CD4-positive, alpha-beta T cell treated with Interleukin-4 for 1 hour (primary cell): Measurements from ENCODE around the gene RTN4RL2.

Source experiments
- DNase-seq, 2 donors: peaks; one replicate each; pipeline ENCODE4 v3.0.0-alpha.2; 2020 to 2022

RTN4RL2 gene

GRCh38 chr11:57481915-57482781 is 21.8 kb downstream of the RTN4RL2 start:
- no peak for DNase-seq

- peak; percentile 50 to 58 for DNase-seq
Observed at GRCh38 chr11:57482782-57483561, 22.6 kb downstream of the RTN4RL2 start.

DNA sequence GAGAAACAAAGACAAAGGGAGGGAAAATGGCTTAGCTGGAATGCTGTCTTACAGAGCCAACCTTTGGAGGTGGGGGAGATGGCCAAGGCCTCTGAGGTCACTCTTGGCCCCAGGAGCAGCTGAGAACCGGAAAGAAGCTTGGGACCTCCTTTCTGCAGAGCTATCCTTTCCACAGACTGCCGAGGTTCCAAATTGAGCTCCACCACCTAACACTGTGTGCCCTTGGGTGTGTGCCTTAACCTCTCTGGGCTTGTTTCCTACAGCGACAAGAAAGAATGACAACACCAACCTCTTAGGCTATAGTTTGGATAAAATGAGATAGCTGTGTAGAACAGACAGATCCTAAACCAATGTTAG is 23.2 kb downstream of the RTN4RL2 start:
- DNase-seq: no peak

GRCh38 chr11:57484141-57484710 is 23.9 kb downstream of the RTN4RL2 start:
- DNase-seq: peak in 1 of 2 donors; percentile 47

DNA sequence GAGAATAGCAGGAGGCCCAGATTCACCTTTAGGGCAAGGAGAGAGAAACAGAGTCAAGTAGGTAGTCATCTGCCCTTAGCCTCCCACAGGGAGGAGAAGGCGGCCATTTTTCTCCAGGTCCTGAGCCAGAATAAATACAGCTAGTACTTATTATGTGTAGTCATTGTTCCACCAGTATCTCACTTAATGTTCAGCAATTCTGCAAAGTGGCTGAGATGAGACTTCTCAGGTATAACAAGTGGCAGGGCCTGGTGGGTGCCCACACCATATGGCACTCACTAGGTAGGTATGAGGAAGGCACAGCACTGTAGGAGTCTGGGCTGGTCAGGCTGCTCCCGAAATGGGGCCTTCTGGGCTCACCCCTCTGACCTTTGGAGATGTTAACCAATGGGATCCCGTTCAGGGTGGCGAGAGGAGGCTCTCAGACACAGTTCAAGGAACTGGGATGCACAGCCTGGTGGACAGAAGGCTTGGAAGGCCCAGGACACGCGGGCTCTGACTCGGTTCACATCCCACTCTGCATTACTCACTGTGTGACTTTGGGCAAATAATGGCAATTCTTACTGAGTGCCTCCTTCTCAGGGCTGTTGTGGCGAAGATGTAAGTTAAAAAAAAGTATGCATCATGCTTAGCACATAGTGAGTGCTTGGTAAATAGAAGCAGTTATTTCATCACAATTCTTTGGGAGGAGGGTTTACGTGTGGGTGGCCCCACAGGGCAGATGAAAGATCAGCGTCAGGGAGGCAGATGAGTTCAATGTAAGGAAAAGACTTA is 25.1 kb downstream of the RTN4RL2 start:
- DNase-seq: no peak

- no peak for DNase-seq
Observed at GRCh38 chr11:57487021-57487778, 26.9 kb downstream of the RTN4RL2 start.

DNA sequence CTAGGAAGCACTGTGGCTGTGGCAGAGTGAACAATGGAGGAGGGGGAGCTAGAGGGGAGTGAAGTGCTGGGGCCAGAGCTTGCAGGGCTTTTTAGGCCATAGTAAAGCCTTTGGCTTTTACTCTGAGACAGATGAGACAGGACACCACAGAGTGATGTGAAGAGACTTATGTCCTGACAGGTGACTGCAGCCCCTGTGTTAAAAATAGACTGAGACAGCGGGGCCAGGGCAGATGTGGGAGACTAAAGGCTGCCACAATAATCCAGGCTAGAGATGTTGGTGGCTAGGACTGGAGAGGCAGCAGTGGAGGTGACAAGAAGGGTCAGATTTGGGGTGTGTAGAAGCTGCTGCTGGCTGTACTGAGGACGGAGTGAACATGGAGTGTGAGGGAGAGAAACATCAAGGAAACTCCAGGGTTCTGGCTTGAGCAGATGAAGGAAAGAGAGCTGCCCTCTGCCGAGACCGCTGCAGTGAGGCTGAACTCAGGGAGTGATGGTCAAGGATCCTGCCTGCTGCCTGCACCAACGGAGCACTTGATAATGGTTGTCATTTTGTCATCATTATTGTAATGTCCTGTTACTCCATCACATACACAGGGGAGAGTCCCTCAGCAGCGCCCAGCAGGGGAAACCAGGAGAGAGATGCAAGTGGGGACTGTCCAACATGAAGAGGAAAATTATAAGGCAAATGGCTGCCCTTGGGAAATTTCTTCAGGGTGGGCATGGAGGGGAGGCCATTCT is 27.8 kb downstream of the RTN4RL2 start:
- no peak for DNase-seq

DNA sequence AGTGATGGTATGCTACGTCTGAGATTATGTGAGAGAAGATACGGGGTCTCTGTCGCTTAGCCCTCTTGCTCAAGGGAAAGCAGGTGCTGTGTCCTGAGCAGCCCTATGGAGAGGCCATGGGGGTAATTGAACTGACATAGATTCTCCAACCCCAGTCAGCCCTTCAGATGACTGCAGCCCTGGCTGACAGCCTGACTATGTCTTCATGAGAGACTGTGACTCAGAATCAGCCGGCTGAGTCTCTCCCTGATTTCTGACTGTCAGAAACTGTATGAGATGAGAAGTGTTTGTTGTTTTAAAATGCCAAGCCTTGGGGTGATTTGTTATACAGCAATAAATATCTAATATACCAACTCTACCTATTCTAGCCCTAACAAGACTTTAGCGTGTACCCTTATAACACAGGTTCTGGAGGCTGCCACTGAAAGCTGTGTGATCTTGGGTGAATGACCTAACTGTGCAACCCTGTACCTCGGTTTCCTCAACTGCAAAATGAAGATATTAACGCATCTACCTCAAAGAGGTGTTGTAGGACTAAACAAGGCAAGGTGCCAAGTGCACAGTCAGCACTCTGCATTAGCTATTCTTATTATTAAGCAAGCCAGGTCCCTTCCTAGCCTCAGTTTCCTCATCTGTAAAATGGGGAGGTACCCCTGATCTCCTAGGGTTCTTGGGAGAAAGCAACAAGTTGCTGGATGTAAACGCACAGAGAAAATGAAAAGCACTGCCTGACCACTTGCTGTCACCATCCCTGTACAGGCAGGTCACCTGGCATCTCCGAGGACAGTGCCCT is 30.3 kb downstream of the RTN4RL2 start:
- DNase-seq: no peak

DNA sequence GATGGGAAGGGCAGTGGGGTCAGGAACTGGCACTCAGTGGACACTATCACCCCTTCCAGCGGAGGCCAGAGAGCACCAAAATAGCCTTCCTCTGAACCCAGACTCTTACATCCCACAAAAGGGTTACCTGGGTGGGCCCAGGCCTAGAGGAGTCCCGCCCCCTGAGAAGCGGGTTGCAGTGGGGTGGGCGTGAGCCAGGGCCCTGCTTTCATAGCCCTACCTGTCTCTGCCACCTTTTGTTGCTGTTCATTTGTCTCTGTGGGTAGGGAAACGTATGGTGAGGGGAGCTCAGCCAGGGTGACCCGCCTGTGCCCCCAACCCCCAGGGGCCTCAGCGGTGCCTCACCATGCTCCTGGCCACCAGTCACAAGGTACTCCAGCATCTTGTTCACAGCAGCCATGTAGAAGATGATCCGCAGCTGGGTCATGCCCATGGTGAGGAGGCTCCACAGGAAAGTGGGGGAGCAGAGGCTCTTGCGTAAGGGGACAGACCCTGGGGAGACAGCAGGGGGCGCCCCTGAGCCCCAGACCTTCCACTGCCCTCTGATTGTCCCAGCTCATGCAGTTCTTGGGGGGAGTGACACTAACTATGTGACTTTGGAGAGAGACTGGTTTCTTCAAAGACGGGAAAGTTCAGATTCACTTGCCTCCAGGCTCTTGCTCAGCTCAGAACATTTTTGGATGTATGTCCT is 31.2 kb downstream of the RTN4RL2 start:
- peak; percentile 48 to 54 for DNase-seq

- DNase-seq: peak; percentile 70 to 77
Observed at GRCh38 chr11:57493507-57494503, 33.5 kb downstream of the RTN4RL2 start.

DNA sequence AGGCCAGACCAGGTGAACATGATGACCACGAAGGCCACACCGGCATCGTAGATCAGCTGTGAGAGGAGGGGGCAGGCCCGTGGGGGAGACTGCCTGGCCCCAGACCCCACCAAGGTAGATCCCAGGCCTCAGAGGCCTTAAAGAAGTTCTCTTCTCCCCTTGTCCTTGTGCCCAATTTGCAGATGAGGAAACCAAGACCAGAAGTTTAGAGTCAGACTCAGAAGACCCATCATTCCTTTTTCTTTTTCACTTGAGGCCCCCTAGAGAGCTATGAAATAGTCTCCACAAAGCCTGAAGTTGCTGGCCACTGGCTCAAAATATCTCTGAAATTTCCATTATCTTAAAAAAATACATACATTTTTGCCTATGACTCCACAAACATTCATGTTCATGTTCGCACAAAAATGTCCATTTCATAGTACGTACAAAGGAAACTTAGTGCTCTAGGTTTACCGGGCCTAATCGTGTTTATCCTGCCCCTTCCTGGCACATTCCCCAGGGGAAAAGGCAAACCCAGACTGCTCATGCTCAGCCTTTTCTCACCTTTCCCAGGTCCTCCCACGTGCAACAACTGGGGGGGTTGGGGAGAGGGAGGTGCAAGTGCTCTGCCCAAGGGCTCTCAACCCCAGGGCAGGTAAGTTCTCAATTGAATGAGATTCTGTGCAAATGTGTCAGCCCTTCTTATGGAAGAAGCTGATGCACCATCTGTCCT is 35.9 kb downstream of the RTN4RL2 start:
- DNase-seq: no peak

DNA sequence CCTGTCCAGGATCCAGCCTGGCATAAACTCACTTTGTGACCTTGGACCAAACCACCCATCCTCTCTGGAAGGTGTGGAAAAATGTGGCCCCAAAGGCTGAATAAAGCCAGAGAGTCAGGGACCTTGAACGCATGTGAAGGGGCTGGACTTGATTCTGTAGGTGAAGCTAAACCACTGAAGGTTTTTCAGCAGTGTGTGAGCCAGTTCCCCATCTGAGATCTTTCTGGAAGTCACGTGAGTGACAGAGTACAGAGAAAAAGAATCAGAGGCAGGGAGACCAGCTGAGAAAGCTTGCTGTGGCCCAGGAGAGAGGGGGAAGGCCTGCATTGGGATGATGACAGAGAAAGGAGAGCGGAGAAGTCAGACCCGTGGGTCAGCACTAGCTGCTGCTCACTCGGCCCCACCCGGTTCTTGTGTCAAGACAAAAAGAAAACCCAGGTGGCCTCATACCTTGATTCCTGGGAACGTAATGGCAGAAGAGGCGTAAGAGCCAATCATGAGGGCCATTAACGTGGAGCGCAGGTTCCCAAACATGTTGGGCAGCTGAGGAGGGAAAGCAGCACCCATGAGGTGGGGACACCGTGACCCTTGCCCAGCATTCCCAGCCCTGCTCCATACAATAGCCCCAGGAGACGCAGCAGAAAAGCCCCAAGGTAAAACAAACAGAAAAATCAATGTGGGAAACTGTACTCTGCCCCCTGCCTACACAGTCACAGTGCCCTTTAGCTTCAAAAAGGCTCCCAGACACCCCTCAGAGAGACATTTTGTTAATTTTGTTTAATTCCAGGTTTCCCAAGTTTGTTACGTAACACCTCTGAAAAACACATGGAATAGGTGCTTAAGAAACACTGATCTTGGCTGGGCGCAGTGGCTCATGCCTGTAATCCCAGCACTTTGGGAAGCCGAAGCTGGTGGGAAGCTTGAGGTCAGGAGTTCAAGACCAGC is 37.2 kb downstream of the RTN4RL2 start:
- no peak for DNase-seq

DNA sequence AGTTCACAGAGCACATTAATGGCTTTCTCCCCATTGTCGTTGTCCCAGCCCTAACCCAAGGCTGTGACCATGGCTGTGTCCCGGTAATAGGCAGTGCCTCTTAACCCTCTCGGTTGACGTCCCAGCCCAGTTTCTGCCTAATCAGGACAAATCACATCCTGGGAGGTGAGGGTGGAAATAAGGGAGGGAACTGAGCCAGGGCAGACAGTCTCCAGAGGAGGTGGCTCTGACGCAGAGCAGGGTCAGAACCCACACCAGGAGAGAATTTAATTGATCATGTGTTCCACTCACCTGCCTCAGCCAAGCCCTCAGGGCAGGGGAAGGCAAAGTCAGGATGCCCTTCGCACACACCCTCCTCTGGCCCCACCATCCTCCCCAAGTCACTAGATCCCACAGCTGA is 38.2 kb downstream of the RTN4RL2 start:
- DNase-seq: no peak

DNA sequence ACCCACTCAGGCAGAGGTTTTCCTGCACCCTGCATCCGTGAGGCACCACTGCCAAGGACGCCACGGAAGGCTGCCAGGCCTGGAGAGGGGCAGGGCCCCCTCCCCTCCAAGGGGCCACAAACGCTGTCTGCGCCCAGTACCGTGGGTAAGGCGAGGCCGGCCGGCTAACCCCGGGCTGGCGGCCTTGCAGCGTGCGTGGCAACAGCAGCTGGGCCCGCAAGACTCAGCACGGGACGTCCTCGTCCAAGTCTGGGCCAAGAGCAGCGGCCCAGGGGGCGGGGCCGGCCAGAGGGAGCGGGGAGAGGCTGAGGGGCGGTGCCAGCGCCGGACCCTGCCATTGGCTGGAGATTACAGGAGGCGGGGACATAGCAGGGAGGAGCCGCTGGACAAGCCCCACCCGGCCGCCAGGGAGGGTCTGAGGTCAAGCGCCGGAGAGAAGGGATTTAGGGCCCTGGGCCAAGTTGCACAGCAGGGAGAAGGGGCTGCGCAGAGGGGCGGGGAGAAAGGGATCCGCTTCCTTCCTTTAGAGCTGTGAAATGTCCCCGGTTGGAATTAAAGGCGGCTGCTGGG is 39.2 kb downstream of the RTN4RL2 start:
- DNase-seq: peak; percentile 34 to 77

DNA sequence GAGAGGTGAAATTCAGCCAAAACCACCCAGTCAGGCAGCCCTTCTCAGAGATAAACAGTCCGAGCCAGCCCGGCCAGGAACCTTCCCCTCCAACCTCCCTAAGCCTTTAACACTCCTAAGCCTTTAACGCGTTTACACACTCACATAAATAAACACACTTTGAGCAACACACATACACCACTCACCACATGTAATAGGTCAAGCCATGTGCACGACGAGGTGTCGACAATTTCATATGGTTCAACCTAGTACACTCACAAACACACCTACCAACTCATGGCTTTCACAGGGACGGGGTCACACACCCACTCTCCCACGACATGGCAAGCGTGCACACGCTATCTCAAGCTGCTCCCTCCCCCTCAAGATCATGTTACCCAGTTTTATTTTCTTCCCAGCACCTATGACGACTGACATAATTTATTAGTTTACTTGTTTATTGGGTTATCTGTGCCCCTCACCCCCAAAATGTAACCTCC is 39.7 kb downstream of the RTN4RL2 start:
- DNase-seq: no peak

GRCh38 chr11:57500515-57500914 is 40.2 kb downstream of the RTN4RL2 start:
- DNase-seq: no peak
